Fibroblast of skin of right quadriceps (primary cell): ENCODE results near the gene TXNRD1.
"Not testable (repeated sequence)": the region's sequence is repeated elsewhere in the genome, so short reads cannot be mapped to it uniquely, and the experiment has no call there.

Source experiments
- DNase-seq: peaks from one replicate; pipeline ENCODE4 v3.0.0-alpha.2; 2013

Gene TXNRD1

DNA sequence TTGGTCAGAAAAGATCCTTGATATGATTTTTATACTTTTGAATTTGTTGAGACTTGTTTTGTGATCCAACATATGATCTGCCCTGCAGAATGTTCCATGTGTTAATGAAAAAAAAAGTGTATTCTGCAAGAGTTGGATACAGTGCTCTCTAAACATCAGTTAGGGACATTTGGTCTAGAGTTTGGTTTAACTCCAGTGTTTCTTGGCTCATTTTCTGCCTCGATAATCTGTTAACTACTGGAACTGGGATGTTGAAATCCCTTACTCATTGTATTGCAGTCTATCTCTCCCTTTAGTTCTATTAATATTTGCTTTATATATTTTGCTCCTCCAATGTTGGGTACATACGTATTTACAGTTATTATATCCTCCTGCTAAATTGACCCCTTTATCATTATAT is 18.3 kb upstream of the TXNRD1 start:
- no peak for DNase-seq

DNA sequence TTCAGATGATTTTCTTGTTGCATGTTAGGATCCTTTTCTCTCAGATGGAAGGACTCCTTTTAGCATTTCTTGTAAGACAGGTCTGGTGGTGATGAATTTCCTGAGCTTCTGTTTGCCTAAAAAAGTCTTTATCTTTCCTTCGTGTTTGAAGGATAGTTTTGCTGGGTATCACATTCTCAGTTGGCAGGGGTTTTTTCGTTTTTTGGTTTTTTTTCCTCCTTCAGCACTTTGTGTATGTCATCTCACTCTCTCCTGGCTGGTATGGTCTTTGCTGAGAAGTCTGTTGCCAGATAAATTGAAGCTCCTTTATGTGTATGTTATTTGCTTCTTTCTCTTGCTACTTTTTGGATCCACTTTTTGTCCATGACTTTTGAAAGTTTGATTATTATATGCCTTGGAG is 15.6 kb upstream of the TXNRD1 start:
- no peak for DNase-seq

DNA sequence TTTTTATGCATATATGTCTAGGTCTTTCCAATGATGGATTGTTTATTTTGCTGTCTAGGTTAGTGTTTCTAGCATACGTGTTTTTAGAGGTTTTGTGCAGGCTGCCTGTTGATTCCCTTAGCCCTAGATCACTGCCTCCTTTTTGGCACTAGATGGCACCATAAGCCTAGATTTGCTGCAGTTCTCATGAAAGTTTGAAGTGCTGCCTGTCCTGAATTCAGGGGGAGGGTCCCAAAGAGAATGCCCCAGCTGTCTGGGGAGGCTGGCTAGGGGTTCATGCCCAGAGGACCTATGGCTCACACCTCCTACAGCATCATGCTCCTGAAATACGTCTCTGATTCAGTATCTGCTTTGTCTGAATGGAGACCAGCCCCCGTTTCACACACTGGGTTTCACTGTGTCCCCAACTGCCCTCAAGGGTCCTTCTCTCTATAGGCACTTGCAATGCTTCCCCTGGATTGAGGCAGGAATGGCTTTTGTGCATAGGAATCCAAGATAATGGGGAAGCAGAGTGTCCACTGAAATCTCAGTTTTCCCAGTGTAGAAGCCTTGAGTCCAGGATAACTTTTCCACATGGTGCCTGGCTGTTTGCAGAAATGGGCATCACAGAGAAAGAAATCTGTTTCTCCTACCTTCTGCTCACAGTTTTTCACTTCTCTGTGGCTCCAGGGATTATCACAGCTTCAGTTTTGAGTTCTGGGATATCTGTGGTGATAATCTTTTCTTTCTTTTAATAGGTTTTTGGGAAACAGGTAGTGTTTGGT is 14.2 kb upstream of the TXNRD1 start:
- DNase-seq = peak; percentile 66

DNA sequence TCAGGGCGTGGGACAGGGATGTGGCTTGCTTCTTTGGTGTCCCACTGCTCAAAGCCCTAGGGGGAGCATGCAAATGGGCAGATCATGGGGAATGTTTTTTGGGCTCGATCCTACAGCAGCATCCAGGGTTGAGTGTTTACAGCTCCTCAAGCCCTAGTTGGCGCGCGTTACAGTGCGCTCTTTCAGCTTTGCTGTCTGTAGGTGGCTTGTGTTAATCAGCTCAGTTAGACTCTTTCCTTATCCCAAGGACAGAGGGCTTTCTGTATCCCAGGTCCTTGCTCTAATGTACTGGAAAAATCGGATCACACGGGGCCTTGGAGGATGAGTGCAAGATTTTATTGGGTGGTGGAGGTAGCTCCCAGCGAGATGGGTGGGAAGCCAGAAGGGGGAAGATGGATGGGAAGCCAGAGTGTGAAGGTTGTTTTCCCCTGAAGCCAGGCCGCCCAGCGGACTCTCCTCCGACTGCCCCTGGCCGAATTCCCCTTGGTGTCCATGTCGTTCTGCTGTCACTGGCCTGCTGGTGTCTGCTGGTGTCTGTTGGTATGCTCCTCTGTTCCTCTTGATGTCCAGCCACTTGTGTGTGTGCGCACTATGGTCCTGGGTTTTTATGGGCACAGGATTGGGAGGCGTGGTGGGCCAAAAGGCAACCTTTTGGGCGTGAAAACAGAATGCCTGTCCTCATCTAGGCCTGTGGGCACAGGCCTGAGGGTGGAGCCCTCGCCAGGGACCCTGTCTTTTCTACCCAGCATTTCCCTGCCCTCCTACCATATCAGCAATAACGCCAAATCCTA is 10.7 kb upstream of the TXNRD1 start:
- no peak for DNase-seq

DNA sequence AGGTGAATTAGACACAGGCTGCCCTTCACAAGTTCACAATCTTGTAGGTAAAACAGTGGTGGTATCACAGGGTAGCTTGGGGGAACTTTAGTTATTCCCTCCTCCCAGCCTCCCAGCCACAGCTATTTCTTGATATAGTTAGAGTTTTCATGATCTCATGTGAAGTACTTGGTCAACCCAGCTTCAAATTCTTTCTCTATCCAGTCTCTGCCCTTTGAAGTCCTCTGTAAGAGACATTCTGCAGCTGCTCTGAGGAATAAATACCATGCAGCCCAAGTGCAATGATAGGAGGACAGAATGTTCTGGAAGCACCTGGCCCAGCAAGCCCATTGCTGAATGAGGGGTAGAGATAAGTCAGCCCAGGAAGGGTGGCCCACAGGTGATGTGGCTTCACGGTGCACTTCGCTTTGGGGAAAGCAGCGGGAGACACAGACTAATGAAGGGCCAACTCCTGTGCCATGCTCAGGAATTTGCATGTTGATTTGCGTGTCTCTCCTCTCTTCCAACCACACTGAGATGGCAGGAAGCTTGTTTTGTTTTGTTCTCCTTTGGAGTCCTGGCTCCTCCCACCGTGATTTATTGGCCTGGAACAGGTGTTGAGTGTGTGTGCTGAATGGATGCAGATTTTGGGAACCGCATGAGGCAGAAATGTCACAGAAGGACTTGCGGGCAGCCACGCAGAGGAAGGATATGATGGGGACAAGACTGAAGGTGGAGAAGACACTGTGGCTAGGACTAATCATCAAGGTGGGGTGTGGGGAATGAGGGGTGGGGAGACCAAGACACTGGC is 8.0 kb upstream of the TXNRD1 start:
- no peak for DNase-seq

DNA sequence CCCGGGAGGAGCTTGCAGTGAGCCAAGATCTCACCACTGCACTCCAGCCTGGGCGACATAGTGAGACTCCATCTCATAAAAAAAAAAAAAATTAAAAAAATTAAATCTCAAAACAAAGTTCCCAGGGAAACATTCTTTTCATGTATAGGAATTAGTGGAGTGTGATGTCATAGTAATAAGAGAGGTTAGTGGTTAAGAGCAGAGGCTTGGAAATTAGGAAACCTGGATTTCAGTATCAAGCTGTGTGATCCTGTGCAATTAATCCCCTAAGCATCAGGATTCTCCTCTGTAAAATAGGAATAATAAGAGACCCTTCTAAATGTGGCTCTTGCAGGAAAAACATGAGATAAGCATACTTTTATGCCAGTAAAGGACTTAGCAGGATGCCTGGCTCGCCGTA is 3.1 kb upstream of the TXNRD1 start:
- no peak for DNase-seq

DNA sequence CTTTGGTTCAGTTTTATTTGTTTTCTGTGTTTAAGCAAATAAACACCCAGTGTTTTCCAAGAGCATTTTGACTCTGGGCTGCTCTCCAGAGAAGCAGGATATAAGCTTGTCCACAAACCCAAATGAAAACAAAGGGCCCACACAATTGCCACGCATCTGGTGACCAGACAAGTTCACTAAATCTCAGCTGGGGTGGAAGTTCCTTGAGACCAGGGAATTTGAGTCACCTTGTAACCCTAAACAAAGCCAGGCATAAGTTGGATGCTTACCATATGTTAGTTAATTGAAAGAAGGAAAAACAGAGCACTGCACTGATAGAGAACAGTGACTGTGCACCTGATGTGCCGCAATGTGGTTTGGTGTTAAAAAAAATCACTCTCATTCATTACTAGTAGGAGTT is 1.6 kb upstream of the TXNRD1 start:
- peak; percentile 77 for DNase-seq

DNA sequence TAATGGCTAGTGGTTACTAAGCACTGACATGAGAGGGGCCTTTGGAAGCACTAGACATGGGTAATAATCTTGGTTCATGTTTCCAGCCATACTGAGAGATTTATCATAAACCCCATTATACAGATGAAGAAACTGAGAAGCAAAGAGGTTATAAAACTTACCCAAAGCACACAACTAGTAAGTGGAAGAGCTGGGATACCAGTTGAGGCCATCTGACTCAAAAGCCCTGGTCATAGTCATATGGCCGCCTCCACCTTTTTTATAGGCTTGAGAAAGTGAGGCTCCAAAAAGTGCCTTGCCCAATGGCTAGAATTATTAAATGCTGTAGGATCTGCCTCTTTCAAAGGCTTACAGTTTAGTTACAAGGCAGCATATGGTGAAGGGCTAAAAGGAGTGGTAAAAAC is 944 bp downstream of the TXNRD1 start:
- no peak for DNase-seq

DNA sequence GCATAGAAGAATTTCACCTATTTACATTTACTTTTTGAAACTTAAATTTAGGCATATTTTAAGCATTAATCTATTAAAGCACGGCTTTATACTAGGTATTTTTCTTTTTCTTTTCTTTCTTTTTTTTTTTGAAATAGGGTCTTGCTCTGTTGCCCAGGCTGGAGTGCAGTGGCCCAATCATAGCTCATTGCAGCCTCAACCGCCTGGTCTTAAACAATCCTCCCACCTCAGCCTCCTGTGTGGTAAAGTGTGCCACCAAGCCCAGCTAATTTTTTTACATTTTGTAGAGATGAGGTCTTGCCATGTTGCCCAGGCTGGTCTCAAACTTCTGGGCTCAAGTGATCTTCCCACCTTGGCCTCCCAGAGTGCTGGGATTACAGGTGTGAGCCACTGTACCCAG is 2.9 kb downstream of the TXNRD1 start:
- not testable (repeated sequence) for DNase-seq

DNA sequence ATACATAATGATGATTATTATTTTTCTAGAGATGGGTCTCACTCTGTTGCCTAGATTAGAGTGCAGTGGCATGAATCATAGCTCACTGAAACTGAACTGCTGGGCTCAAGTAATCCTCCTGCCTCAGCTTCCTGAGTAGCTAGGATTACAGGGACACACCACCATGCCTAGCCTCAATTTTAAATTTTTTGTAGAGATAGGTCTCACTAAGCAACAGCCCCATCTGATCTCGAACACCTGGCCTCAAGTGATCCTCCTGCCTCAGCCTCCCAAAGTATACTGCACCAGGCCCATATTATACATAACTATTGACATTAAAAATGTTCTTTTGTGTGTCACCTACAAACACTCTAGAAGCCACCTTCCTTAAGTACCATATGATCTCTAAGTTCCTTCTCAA is 3.4 kb downstream of the TXNRD1 start:
- DNase-seq = peak; percentile 59

DNA sequence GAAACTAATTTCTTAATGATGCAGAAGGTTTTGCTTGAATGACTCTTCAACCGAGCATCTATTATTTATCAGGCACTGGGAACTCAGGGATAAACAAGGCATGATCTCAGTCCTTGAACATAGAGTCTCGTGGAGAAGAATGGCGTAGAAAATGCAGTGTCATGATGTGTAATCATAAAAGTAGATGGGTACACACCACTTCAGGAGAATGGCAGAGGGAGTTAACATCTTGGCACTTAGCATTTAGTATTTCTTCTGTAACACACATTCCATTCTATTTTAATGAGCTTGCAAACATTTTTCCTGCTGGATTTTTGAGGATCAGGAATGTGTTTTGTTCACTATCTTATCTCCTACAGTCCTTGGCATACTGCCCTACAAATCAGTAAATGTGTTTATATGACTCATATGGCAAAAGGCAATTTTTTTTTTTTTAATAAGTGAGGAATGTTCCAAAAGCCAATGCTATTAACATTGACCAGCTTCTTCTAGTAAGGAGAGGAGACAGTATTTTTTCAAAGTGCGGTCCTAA is 3.8 kb downstream of the TXNRD1 start:
- DNase-seq = peak; percentile 98

DNA sequence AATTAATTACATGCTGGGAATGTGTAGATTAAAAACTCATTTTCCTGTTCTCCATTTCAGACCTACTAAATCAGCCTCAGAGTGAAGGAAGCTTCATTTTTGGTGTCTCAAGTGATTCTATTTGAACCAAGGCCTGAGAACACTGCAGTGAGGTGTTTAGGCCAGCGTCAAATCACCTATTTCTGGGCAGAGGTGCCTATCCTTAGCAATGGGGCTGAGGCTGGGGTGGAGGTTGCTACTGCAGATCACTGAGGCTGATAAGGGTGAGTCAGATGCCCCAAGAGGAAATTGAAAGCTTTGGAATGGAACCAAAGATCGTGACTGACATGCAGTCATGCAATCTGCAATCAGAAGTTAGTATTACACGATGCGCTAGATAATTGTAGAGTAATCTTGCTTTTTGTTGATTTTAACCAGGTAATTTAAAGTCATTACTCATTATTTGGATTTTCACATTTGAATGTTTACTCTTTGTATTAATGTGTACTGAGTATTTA is 4.4 kb downstream of the TXNRD1 start:
- DNase-seq = peak; percentile 87

DNA sequence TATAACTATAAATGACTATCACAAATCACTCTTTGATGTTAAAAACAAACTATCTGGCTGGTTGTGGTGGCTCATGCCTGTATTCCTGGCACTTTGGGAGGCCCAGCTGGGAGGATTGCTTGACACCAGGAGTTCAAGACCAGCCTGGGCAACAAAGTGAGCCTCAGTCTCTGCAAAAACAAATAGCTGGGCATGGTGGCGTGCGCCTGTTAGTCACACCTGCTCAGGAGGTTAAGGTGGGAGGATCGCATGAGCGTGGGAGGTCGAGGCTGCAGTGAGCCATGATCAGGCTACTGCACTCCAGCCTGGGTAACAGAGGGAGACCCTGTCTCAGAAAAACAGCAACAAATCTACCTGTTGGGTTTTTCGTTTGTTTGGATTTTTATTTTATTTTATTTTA is 5.4 kb downstream of the TXNRD1 start:
- DNase-seq = no peak

DNA sequence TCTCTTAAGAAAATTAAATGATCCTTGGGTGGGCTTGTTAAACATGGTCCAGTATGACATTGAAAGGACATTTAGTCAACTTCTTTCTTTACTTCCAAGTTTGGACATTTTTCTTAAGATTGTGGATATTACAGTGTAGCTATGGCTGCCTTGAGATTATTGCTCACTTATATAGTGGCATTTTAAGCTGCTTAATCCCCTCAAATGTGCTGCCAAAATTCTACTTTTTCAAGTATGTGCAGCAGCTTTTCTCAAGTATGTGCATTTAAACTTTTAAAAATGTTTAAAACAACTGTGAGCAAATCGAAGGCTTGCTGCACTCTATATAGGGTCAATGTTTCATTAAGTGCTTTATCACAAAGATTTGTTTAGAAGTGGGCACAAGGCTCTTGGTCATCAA is 7.4 kb downstream of the TXNRD1 start:
- DNase-seq = no peak

DNA sequence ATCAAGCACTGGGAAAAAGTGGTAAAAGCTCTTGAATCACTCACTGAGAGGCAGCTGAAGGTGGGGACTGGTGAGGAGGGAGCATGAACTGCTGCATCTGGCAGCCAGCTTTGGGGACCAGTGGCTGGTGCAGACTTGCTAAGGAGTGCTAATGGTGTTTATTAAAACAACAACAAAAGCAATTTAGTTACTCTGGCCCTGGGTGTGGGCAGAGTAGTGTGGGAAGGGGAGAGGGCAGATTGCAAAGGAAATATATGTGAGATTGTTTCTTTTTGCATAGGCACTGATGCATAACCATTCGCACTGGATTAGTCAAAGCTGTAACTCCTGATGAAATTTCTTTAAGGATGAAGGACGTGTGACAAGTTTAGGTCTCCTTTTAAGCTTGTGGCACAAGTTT is 8.1 kb downstream of the TXNRD1 start:
- DNase-seq = no peak

DNA sequence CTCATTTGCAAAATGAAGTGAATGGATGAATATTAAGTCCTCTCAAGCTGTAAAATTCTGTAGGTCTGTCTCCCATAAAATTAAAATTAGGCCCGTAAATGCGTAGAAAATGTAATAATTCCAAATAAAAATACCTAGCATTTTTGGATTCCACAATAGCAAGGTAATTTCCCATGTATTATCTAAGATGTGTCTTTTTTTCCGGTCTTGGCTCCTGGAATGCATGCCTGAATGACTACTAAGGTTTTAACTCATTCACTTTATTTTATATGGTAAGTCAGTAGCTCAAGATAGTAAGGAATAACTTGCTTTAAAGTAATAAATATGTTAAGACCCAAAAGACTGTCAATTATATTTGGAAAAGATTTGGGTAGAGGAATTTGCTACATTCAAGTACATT is 11.1 kb downstream of the TXNRD1 start:
- peak; percentile 37 for DNase-seq

DNA sequence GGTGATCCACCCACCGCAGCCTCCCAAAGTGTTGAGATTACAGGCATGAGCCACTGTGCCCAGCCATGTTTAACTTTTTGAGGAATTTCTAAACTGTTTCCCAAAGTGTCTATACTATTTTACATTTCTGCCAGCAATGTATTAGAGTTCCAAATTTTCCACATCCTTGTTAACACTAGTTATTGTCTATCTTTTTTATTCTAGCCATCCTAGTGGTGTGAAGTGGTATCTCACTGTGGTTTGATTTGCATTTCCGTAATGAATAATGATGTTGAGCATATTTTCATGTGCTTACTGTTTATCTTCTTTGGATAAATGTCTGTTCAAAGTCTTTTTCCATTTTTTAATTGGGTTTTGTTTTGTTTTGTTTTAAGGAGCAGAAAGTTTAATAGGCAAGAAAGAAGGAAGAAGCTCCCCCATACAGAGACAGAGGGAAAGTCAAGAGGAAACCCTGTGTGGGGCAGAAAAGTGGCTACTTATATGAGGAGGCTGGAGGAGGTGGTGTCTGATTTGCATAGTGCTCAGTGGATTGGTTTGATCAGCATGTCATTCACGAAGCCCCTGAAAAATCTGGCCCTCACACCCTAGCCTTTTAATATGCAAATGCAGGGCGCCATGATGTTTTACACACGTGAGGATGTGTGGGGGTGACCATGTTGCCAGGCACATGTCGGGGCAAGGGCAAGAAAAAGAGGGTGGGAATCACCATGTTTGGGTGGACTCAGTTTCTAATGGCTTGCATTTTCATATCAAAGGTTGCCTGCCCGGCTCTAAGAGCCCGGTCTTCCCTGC is 14.9 kb downstream of the TXNRD1 start:
- no peak for DNase-seq

DNA sequence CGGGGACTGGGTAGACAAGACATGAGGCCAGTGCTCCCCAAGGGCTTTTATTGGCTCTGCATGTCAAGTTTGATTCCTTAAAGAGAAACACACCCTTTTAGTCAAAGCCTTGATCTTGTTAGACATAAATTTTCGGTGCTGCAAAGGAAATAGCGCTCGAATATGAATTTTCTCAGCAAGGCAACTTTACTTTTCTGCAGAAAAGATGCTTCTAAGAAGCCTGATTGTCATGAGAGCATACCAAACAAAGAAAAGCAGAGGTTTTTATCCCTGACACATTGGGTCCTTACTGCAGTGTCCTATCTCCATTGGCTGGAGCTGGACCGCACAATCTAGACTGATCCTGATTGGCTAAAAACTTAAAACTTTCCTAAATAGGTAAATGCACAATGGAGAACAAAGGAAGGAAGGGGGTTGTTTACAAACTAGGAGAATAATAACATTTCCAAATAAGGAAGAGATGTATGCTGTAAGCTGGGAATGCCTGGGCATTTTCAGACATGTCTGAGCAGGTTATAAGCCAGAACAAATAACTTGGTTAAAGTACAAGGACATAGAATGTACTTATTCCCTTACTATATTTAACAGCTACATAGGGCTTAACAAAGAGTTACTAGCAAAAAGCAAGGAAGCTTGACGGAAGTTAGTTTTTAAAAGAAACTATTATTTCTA is 17.2 kb downstream of the TXNRD1 start:
- DNase-seq = no peak

DNA sequence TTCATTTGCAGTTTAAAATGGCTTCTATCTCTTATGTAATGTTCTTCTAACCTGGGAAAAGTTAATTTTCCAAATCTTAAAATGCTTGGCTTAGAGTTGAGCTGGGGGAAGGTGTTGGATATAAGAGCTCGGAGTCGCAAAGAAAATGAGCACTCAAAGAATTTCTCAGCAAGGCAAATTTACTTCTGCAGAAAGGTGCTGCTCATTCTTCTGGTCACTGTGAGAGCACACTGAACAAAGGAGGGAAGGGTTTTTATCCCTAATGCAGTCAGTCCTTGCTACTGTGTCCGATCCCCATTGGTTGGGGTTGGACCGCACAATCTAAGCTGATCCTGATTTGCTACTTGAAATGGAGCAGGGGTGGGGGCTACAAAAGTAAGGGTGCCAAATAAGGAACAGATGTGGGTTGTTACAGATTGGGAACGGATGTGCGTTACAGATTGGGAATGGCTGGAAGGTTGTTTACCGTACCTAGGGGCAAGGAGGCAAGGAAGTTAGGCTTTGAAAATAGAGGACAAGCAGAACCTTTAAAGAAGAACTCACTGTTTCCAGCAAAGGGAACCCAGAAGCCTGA is 19.4 kb downstream of the TXNRD1 start:
- DNase-seq = no peak

DNA sequence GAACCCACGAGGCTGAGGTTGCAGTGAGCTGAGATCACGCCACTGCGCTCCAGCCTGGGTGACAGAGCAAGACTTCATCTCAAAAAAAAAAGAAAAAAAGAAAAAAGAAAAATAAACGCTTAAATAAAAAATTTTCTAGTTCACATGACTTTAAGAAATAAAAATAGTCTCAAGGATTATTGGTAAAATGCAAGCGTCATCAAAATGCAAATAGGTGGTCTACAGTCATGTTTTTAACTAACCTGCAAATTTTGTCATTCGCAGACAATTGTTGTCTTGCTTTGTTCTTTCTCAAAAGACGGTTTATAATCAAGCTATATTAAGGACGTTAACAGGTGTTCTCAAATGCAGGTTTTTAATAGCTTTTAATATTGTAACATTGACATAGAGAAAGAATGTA is 22.4 kb downstream of the TXNRD1 start:
- DNase-seq = no peak

DNA sequence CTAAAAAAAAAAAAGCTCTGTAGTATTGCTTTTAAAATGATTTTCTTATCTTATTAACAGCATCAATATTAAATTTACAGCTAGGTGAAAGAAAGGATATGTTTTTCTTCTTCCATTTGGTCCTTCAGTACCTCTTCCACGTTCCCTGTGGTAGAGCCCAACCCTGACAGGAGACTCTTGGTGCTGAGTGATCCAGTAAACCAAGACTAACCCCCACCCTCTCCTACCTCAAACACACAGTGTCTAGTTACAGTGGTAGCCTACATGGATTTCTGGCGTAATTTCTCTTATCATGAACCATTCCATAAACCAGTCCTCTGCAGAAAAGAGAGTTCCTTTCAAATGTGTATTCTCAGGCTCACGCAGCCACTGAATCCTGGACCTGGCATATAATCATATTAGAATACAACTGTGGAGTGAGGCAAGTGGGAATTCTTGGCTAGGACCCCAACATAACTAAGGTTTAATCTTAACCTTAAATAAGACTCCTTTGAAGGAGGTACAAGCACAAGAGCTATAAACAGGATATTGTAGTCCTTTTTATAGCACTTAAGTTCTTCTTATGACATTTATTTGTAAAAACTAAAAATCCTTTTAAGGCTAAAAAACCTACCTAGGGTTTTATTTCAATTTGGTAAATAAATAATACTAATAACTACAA is 27.1 kb downstream of the TXNRD1 start:
- DNase-seq = no peak
